Measurements from ENCODE around the gene TSHZ2. TPM values are rescaled to one million over a fixed set of nuclear protein-coding genes. Genes with fewer than 3 reads are reported as not detected.
"Not testable (repeated sequence)": the region's sequence is repeated elsewhere in the genome, so short reads cannot be mapped to it uniquely, and the experiment has no call there.

Gene TSHZ2
- total RNA-seq, 1 experiment from 2014 or later, result not detected

DNA sequence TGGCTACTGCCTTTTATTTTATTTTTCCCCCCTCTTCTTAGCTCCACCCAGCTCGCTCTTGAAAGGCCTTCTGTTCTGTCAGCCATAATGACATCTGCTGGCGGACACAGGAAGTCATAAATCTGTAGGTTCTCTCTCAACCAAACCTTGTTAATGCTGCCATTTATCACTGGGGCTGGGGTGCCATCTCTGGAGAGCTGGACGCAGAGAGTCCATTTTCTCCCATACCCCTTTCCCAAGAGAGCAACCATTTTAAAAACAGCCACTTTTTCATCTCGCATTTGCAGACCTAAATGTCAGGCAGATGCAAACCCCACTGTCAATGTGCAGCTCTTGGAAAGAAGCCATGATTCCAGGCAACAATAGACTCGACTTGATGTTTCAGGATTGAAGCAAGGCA, 13.0 kb upstream of the TSHZ2 start:
- DNase-seq (ENCODE audit: low spot score), result peak; percentile 86

DNA sequence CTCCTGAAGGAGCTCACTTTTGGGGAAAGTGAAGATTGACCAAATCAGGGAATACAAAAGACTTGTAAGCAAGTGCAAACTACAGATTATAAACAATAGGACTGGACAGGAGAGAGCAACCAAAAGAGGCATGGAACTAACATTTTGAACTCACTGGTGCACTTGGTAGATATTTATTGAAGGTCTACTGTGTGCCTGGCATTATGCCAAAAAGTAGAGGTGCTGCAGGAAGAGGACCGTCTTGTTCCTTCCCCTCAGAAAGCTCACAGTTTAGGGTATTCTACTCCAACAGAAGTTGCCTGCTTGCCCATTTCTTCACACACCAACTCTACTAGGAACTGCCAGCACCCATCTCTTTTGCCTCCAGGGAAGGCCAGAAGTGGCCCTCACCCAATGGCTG, 10.0 kb upstream of the TSHZ2 start:
- no peak for DNase-seq (ENCODE audit: low spot score)

DNA sequence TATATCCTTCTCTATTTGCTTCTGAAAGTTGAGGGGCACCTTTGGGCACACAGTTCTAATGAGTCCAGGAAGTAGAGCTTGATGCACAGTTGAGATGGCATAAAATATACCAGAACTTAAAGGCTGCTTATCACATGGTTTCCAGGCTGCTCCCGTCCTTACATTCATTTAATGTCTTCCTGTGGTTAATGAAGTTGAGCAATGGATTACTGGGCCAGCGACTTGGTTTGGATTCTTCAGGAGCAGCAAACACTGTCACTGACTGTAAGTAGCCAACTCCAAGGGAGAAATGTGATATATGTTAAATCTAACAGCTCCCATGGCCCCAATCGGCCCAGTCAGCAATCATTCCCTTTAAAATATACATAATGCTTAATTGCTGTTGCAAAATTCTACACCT, 9.0 kb upstream of the TSHZ2 start:
- no peak for DNase-seq (ENCODE audit: low spot score)

DNA sequence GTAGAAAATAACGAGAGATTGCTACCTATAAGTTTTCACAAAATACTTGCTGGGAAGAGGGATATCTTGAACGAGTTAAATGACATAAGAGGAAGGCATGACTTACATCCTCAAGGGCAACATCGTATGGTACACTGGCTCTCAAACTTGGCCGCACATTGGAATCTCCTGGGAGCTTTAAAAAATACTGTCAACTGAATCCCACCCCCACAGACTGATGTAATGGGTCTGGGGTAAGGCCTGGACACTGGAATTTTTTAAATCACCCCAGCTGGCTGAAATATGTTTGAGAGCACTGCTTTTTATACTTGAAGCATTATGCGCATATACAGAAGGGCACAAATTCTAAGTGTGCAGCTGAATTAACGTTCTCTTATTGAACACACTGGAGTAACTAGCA, 8.0 kb upstream of the TSHZ2 start:
- no peak for DNase-seq (ENCODE audit: low spot score)

DNA sequence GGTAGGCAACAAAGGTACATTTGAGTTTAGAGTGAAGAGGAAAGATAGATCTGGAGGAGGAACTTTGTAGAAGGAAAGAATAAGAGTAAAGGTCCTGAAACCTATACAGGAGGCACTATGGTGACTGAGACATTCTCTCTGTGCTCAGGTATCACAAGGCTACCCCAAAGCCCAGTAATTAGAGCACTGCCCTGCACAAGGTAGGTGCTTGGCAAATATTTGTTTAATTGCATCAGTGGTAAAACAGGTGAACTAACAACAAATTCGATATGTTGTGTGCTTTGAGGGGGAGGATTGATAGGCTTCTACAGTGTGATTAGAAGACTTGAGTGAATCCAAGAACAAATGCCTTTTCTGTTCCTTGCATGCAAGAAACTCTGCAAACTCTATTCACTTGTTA, 6.8 kb upstream of the TSHZ2 start:
- DNase-seq (ENCODE audit: low spot score), result no peak

DNA sequence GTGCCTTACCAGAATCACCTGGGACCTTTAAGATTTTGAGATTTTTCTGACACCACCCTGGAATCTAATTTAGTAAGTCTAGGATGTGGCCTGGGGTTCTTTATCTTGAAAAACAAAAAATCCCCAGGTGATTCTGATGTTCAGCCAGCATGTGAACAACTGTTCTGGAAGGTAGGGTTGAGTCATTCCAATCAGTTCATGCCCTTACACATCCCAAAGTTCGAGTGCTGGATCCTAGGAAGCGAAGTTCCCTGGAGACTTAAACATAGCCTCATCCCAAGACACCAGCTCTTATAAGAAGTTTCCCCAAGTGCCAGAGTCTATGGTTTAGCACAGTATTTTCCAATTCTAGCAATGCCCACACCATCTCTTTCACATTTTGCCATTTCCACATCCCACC, 6.3 kb upstream of the TSHZ2 start:
- no peak for DNase-seq (ENCODE audit: low spot score)

DNA sequence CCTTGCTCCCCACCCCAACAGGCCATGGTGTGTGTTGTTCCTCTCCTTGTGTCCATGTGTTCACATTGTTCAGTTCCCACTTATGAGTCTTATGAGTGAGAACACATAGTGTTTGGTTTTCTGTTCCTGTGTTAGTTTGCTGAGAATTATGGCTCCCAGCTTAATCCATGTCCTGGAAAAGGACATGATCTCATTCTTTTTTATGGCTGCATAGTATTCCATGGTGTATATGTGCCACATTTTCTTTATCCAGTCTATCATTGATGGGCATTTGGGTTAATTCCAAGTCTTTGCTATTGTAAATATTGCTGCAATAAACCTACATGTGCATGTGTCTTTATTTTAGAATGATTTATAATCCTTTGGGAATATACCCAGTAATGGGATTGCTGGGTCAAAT, 5.6 kb upstream of the TSHZ2 start:
- not testable (repeated sequence) for DNase-seq (ENCODE audit: low spot score)

DNA sequence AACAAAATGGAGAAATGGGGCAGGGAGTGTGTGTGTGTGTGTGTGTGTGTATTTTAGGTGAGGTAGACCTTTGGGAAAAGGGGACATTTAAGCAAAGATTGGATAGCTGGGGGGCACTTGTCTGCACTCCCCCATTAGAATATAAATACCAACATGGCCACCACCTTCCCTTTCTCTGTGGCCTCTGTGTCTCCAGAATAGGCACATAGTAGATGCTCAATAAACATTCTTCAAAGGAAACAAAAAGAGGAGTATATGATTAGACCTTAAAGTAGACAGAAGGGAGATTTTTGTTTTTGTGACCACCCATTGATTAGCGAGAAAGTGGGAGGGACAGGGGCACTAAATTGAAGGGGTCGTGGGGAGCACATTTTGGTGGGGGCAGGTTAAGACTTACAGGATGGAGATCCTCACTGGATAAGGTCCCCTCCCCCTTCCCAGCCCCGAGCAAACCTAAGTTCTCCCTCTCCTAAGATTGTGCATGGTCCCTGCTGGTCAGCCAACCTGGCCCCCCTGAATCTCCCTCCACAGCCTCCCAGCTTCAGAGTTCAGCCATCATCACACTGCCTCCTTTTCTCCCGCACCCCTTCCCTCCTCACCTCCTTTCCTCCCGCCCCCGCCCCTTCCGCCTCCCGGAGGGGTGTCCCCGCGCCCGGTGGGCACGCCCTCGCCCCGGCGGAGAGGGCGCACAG, 514 bp upstream of the TSHZ2 start:
- no peak for DNase-seq (ENCODE audit: low spot score)

DNA sequence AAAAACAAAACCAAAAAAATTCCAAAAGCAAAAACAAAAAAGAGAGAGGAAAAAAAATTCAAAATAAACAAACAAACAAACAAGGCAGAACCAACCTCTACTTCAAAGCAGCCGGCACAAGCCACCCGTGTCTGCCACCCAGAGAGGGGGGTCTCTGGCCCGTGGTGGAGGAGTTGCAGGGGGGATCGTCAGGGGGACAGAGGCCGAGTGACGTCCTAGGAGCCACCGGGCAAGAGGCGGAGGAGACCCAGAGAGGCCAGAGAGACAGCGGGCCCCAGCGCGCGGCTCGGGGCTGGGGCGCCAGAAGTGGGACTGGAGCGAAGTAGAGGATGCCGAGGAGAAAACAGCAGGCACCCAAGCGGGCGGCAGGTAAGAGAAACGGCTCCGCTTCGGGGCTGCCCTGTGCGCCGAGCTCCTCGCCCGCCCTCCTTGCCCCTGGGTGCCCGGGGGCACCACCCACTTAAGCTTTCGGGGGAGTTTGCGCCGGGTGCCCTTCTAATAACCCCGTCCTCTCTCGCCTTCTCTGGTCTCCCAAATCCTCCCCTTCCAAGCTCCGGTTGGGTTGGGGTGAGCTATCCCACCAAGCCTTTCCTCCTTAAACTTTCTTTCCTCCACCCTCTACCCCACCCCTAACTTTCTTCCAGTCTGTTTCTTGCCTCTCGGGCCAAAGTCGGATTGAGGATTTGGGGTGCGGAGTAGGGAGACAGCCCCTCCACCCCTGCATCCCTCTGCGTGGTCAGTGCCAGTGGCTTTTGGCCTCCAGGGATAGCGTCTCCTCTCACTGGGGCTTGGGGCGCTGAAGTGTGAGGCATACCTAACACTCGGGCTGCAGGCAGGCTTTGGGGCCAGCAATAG, 1.0 kb downstream of the TSHZ2 start:
- DNase-seq (ENCODE audit: low spot score), result no peak

DNA sequence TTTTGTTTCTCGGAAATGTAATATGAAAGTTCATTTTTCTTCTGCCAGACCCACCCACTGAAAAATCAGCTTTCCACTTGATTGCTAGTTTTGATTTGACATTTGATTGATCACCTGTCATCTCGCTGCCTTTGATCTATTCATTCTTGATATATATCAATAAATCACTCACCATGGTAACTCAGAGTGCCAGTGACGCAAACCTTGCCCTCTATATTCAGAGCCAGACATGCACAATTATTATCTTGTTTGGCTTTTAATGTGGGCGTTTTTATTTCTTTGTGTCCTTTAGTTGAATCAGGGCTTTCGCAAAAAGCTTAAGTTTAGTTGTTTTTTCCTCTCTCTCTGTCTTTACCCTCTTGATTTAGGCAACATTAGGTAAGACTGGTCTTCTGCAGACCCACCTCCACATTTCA, 2.0 kb downstream of the TSHZ2 start:
- DNase-seq (ENCODE audit: low spot score), result no peak

DNA sequence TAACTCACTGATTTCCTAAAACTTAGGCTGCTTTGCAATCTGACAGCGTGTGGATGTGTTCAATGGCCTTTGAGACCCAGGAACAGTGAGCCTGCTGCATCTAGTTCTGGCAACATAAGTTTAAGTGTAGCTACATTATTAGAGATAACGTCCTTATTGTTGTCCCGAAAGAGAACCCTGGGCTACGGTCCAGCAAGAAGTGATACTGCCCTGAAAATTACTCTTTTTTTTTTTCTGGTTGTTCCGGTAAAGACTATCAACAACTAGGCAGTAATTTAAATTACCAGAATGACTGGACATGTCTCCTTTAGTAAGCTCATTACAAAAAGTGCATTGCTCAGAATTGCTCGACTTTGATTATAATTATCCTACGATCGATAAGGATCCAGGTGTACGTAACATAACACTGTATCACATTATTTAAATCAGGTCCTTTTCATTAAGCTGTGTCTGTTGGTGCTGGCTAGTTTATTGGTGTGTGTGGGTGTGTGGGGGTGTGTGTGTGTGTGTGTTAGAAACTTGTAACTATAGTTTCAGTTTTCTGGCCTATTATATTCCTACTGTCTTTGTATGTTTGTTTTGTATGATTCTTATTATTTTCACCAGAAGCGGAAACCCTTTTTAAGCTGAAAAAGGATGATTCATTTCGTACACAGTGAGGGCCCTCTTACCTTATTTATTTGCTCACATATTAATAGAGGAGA, 3.0 kb downstream of the TSHZ2 start:
- no peak for DNase-seq (ENCODE audit: low spot score)

DNA sequence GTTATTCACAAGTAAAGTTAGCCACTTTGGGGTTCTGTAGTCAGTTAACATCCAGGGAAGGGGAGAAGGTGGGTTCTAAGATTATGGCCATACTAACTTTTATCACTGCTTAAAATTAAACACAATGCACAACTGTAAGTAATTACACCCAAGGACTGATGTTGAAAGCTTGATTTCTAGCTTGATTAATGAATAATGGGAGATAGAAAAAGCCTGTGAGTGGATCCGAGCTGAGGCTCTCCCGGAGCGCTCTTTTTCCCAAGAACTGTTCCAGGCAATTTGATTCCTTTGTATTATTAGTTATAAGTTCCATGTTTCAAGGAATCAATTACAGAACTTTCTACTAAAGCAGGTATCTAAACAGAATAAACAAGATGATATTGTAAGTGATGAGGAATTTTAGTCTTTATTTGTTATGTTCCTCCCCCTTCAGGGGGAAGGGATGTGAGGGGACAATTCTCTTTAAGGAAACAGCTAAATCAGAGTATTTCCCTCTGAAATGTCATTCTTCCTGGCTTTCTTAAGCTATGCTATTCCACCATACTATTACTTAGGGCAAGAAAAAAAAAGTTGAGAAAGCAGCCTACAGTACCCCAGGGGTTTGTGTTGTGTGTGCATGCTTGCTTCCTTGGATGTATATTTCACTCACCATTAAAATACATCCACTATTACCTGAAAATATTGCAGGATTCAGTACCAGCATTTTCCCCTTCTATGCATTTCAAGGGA, 3.8 kb downstream of the TSHZ2 start:
- DNase-seq (ENCODE audit: low spot score), result no peak

DNA sequence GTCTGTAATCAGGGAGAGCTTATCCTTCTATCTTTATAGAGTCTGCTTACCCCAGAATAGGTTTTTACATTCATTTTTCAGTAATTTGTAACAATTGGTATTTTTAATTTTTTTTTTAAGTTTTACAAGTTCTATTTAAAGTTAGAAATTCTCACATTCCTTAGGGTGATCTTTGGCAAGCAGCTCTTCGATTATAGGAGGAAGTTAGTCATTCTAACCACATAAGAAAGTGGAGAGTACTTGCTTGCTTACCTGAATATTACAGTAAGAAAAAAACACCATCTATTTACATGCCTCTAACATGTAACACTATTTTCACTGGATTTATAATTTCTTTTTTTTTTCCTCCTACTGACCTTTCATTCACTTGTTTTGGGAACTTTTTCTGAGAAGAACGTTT, 6.7 kb downstream of the TSHZ2 start:
- no peak for DNase-seq (ENCODE audit: low spot score)

DNA sequence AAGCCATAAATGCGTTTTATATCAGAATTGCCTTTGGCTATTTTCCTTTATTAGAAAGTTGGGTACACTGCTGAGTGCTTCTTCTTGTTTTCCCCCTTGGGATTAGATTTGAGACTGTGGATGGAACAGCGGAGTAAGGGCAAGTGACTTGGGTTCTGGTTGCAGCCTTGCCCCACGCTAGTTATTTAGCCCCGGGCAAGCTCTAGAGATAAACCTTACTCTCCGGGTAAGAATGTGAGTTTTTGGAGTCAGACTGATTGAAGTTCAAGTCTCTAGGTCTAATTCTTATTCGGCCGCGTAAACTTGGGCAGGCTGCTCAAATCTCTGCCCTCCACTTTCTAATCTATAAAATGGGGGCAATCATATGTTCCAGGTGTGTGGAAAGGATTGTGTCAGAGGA, 8.9 kb downstream of the TSHZ2 start:
- DNase-seq (ENCODE audit: low spot score), result no peak

DNA sequence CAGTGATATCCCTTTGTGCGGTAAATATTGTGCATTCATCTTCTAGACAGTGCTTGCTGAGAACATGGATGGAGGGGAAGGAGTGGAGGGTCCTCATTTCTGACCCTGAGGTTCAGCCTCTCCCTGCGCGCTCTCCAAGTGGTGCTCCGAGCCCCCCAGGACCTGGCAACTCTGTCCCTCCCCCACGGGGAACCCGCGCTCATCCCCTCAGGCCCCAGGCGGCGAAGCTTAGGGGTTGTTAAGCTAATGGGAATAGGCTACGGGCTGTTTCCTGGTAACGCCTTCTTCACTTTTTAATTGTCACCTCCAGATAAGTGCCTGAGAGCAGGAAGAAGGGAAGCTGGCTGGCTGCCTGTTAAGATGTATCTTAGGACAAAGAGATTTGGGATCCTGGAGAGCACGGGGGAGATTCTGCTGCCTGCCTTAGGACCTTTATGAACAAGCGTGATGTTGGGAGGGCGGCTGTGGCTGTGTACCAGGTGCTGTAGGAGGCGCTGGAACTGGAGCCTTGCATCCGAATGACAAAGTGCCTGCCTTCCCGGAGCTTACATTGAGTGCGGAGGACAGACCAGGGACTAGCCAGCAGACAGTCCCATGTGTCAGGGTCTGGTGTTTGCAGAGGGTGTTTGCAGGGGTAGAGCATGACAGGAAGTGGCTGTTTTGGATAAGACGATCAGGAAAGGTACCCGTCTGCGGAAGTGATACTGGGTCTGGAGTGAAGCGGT, 11.7 kb downstream of the TSHZ2 start:
- no peak for DNase-seq (ENCODE audit: low spot score)

DNA sequence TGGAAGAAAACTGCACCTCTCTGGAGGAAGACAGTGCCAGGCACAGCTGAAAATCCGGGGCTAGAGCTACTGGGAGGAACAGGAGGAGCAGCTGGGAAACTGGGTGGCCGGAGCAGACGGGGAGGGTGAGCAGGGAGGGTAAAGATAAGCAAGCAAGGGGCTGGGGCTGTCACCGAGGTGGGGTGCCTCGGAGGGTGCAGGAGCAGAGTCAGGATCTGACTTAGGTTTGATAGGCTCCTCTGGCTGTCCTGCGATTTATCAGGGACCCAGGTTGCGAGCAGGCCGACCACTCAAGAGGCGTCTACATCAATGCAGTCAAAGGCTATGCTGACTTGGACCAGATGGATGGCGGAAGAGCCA, 12.3 kb downstream of the TSHZ2 start:
- DNase-seq (ENCODE audit: low spot score), result no peak

DNA sequence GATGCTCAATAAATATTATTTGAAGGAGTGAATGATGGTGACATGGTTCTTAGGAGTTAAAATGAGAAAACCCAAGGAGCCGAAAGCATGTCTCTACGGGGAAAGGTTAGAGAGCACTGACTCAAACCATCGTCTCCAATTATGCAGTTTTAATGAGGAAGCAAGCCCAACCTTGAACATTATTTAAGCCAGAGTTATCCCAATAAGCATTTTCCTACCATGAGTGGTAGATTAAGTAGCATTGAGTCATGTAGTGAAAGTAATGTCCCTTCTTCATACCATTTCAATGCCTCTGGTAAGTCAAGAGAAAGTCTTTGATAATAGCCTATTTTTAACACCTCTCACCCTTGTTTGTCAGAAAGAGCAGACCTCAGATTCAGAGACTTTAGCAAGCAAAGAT, 13.5 kb downstream of the TSHZ2 start:
- DNase-seq (ENCODE audit: low spot score), result peak; percentile 26

DNA sequence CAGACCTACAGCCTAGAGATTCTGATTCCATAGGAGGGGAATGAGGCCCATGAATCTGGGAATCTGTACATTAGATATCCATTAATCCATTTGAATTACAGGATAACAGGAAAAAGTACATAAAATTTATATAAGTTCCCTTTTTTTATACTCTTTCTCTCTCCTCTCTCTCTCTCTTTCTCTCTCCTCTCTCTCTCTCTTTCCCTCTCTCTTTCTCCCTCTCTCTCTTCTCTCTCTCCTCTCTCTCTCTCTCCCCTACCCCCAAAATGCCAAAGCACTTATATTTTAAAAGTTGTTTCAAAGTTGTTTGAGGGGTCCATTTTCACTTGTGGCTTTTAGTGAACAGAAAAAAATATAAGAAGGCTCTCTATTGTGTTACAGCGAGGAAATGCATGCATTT, 15.1 kb downstream of the TSHZ2 start:
- no peak for DNase-seq (ENCODE audit: low spot score)

DNA sequence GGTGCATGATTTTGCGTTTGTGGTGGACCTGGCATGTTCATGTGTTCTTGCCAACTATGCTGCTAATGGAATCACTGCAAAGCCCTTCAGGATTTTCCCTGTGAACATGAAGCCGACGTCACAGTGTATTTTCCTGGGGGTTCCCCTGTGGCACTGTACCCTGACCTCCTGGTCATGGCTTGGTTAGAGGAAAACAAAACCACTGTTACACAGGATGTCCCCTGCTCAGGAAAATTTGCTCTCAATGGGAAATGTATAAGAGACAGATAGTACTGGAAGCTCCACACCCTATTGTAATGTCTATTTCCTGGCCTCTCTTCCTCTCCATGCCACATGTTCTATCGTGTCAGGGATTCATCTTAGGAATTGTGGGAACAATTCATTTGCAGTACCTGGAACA, 19.7 kb downstream of the TSHZ2 start:
- DNase-seq (ENCODE audit: low spot score), result no peak

DNA sequence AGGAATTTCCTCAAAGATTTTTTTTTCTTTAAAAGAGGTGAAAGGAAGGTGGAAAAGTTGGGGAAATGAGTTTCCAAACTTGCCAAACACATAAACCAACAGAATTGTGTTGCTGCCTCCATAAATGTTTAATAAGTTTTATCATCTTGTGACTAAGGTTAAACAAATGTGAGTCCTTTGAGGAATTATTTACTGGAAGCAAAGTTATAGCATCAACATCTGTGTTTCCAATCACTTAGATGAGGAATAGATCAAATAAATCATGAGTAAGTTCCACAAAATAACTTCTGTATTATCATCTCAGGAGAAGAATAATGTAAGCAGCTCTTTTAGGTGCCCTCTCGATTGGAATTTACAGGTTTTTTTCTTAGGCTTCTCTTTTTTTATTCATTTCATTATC, 20.5 kb downstream of the TSHZ2 start:
- DNase-seq (ENCODE audit: low spot score), result no peak

DNA sequence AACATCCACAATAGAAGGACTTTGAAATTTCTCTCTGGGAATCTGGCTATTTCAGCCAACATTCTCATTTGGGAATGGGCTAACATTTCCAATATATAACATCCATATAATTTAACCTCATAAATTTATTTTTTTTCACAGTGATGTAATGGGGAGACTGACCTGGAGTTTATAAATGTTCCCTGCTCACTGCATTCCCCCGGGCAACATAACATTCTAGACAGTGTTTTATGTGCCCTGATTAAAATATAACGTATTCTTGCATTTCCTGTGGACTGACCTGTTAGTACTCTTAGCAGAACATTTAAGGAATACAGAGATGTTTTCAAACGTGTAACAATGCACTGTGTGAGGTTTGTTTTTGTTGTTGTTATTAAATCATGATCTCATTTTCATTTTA, 20.9 kb downstream of the TSHZ2 start:
- DNase-seq (ENCODE audit: low spot score), result no peak
